Sigmoid colon (tissue), 4 donors: Measurements from ENCODE around the gene MAP3K20.

Experiments used
- CTCF ChIP-seq, 4 experiments: fragments of 450-650 bp in 3 of 4; fragments of 200-600 bp in 1 of 4; IDR thresholded peaks; one replicate each; pipeline ENCODE4 v1.5.1; 2016 to 2019; ENCODE audit warnings: antibody characterized with exemption in 4 of 4, mild to moderate bottlenecking in 3 of 4, moderate library complexity in 2 of 4
- POLR2A ChIP-seq, 2 donors: fragments of 450-650 bp; IDR thresholded peaks; one replicate each; pipeline ENCODE4 v1.6.1; 2016; ENCODE audit warnings: antibody characterized with exemption in 2 of 2, mild to moderate bottlenecking in 2 of 2, moderate library complexity in 2 of 2
- POLR2AphosphoS5 ChIP-seq, 4 donors: sonication (generic); formaldehyde crosslinking; IDR thresholded peaks; one replicate each; pipeline ENCODE4 v1.6.1; 2017; ENCODE audit warnings: antibody characterized with exemption in 4 of 4

DNA sequence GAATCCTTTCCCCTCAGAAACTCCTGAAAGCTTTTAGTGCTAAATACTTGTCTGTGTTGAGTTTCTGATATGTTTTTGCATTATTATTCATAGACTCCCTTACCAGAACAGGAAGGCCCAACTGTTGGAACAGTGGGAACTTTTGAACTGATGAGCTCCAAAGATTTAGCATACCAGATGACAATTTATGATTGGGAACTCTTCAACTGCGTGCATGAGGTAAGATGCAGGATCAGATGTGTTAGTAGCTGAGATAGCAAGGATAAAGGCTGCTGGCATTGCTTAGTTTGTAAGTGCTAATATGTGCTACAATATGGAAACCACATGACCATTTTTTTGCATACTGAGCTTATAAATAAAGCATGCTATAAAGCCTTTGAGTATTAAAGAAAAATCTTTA is 49.2 kb upstream of the MAP3K20 start:
- TF ChIP-seq POLR2AphosphoS5 (IDR thresholded peaks at IDR 0.05) (no peak), CTCF (IDR thresholded peaks at IDR 0.05) (no peak), POLR2A (IDR thresholded peaks at IDR 0.05) (no peak)
